GM12878 (cell line): ENCODE results near the gene GLYAT.

ENCODE experiments used
- EZH2 ChIP-seq: IDR thresholded peaks from 2 replicates; pipeline ENCODE4 v1.6.1; 2012; ENCODE audit warnings: low read depth, mild to moderate bottlenecking, control low read depth, inconsistent platforms, low read length, borderline replicate concordance; ENCODE audit not compliant: control insufficient read depth
- HCFC1 ChIP-seq: fragments of 150-350 bp; IDR thresholded peaks from 2 replicates; pipeline ENCODE4 v1.6.1; 2014; ENCODE audit warnings: low read length
- ZNF207 ChIP-seq: fragments of 450-650 bp; IDR thresholded peaks from 2 replicates; pipeline ENCODE4 v1.6.1; 2014; ENCODE audit warnings: antibody characterized with exemption, mild to moderate bottlenecking, borderline replicate concordance

DNA sequence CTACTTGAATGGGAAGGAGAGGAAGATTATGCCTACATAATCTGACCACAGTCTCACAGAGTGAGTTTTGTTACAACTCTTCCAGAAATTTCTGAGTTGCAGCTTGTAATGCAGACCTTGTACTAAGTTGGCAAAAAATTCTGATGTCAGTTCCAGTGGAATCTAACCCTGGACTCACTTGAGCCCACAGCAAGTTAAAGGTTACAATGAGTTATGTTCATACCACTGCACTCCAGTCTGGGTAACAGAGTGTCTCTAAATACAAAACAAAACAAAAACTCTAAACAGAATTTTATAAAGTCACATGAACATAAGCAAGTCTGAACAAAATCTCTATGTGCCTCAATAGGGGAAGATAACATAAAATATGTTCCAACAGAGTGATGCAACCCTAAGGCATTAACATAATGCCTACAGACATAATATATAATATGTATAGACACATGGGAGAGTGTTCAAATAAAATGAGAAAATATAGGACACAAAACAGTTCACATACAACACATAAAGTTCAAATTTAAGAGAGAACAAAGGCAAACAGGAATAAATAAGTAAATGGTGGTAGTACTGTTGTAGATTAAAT, 1.1 kb downstream of the GLYAT start:
- TF ChIP-seq ZNF207, result no peak
- no peak for TF ChIP-seq EZH2
- no peak for TF ChIP-seq HCFC1
